Breast epithelium (tissue), 4 donors: ENCODE data around the gene NNT. TPM values are rescaled to one million over a fixed set of nuclear protein-coding genes. Genes with fewer than 3 reads are reported as not detected.
"Not testable (repeated sequence)": the region's sequence is repeated elsewhere in the genome, so short reads cannot be mapped to it uniquely, and the experiment has no call there.

Experiments
- DNase-seq, 2 donors: peaks; one replicate each; pipeline ENCODE4 v3.0.0-alpha.2; 2019; ENCODE audit warnings: low spot score in 2 of 2
- H3K27ac ChIP-seq, 2 donors: fragments of 200-600 bp; sonication (generic) in 1 of 2; one replicate each; pipeline ENCODE4 v1.5.1; 2016 to 2019; ENCODE audit warnings: mild to moderate bottlenecking in 1 of 2
- H3K27me3 ChIP-seq, 2 donors: fragments of 200-600 bp; sonication (generic) in 1 of 2; one replicate each; pipeline versions ENCODE4 v1.5.1 to v1.6.0; 2017 to 2019; ENCODE audit warnings: control low read depth in 1 of 2, mild to moderate bottlenecking in 1 of 2
- H3K36me3 ChIP-seq: fragments of 200-600 bp; one replicate; pipeline ENCODE4 v1.5.1; 2019
- H3K4me1 ChIP-seq, 2 donors: fragments of 200-600 bp; sonication (generic); one replicate each; pipeline ENCODE4 v1.5.1; 2016 to 2019; ENCODE audit warnings: control low read depth in 1 of 2
- H3K4me3 ChIP-seq, 3 donors: fragments of 200-600 bp; sonication (generic); 1 replicate in 2 of 3; 2 replicates in 1 of 3; pipeline ENCODE4 v1.5.1; 2016 to 2019; ENCODE audit warnings: mild to moderate bottlenecking in 3 of 3, moderate library complexity in 2 of 3
- H3K9me3 ChIP-seq, 2 donors: fragments of 200-600 bp; sonication (generic) in 1 of 2; one replicate each; pipeline ENCODE4 v1.5.1; 2016 to 2019; ENCODE audit warnings: control low read depth in 1 of 2
- CTCF ChIP-seq, 3 donors: fragments of 450-650 bp; IDR thresholded peaks; one replicate each; pipeline ENCODE4 v1.5.1; 2016 to 2017; ENCODE audit warnings: antibody characterized with exemption in 3 of 3, mild to moderate bottlenecking in 3 of 3, moderate library complexity in 3 of 3
- POLR2A ChIP-seq: fragments of 450-650 bp; IDR thresholded peaks from one replicate; pipeline ENCODE4 v1.6.1; 2016; ENCODE audit warnings: antibody characterized with exemption, mild to moderate bottlenecking, moderate library complexity
- POLR2AphosphoS5 ChIP-seq, 3 donors: sonication (generic); formaldehyde crosslinking; IDR thresholded peaks; one replicate each; pipeline ENCODE4 v1.6.1; 2017; ENCODE audit warnings: antibody characterized with exemption in 3 of 3
- intact Hi-C: fragments of 100-400 bp; cut with DNase I; formaldehyde crosslinking; loops from one replicate; pipeline ENCODE4 v1.15.1; 2023; ENCODE audit warnings: low total_unique reads
- total RNA-seq, 3 donors: library from RNA; depleted of rRNA; stranded (reverse); fragments of >200 nt; gene quantifications; one replicate each; pipeline ENCODE4 v1.1.0, GENCODE V29; 2016

Gene NNT
- total RNA-seq, 3 donors from 2014 or later: 30.2 to 137 (median 39.2) TPM

GRCh38 chr5:43661102-43661501 lies 58.1 kb downstream of the NNT start:
- no peaks in the 10 kb centered on the region for H3K9me3 ChIP-seq
- no peaks in the 10 kb centered on the region for H3K36me3 ChIP-seq
- H3K27me3 ChIP-seq: no peaks in the 10 kb centered on the region
- DNase-seq: no peak
- TF ChIP-seq POLR2A (no peak), CTCF (IDR thresholded peaks at IDR 0.05) (peak; percentile 14 to 44 (median 24))
- intact Hi-C loops: no loop called here
- no peak overlapping the region for H3K4me3 ChIP-seq
- no peaks in the 10 kb centered on the region for H3K4me1 ChIP-seq
- no peak overlapping the region for H3K27ac ChIP-seq

GRCh38 chr5:43663916-43664315 lies 60.9 kb downstream of the NNT start:
- no peak overlapping the region for H3K4me3 ChIP-seq
- no peaks in the 10 kb centered on the region for H3K27me3 ChIP-seq
- intact Hi-C loops: no loop called here
- H3K9me3 ChIP-seq: no peaks in the 10 kb centered on the region
- DNase-seq: no peak
- no peaks in the 10 kb centered on the region for H3K4me1 ChIP-seq
- H3K27ac ChIP-seq: no peak overlapping the region
- H3K36me3 ChIP-seq: no peaks in the 10 kb centered on the region
- TF ChIP-seq POLR2AphosphoS5 (IDR thresholded peaks at IDR 0.05): no peak

GRCh38 chr5:43664501-43665040 lies 61.6 kb downstream of the NNT start:
- Histone ChIP-seq H3K27ac (no peak overlapping the region), H3K9me3 (no peaks in the 10 kb centered on the region), H3K36me3 (no peaks in the 10 kb centered on the region), H3K27me3 (no peaks in the 10 kb centered on the region), H3K4me1 (no peaks in the 10 kb centered on the region), H3K4me3 (no peak overlapping the region)
- TF ChIP-seq POLR2A: no peak
- no peak for TF ChIP-seq CTCF (IDR thresholded peaks at IDR 0.05)
- TF ChIP-seq POLR2AphosphoS5 (IDR thresholded peaks at IDR 0.05): no peak
- intact Hi-C loops: no loop called here
- DNase-seq: no peak

- H3K4me3 ChIP-seq, H3K27ac ChIP-seq, H3K4me1 ChIP-seq, DNase-seq, H3K27me3 ChIP-seq, H3K36me3 ChIP-seq, intact Hi-C loops, H3K9me3 ChIP-seq: not testable (repeated sequence)
Observed at GRCh38 chr5:43665749-43666148, 62.8 kb downstream of the NNT start.

GRCh38 chr5:43666728-43667127 lies 63.7 kb downstream of the NNT start:
- H3K4me1 ChIP-seq, H3K27me3 ChIP-seq, H3K9me3 ChIP-seq, H3K36me3 ChIP-seq, H3K4me3 ChIP-seq, intact Hi-C loops, H3K27ac ChIP-seq, DNase-seq: not testable (repeated sequence)

GRCh38 chr5:43667379-43667778 lies 64.4 kb downstream of the NNT start:
- H3K4me1 ChIP-seq, H3K27me3 ChIP-seq, DNase-seq, H3K9me3 ChIP-seq, H3K36me3 ChIP-seq, H3K27ac ChIP-seq, intact Hi-C loops, H3K4me3 ChIP-seq: not testable (repeated sequence)

- Histone ChIP-seq H3K4me1 (no peaks in the 10 kb centered on the region), H3K27me3 (no peaks in the 10 kb centered on the region), H3K9me3 (no peaks in the 10 kb centered on the region), H3K36me3 (no peaks in the 10 kb centered on the region), H3K4me3 (no peak overlapping the region), H3K27ac (no peak overlapping the region)
- DNase-seq: no peak
- no peak for TF ChIP-seq POLR2A
- TF ChIP-seq POLR2AphosphoS5 (IDR thresholded peaks at IDR 0.05): no peak
- no peak for TF ChIP-seq CTCF (IDR thresholded peaks at IDR 0.05)
- intact Hi-C loops: no loop called here
Observed at GRCh38 chr5:43674536-43674935, 71.6 kb downstream of the NNT start.
